ENCODE results near the gene KIF5B. TPM values are rescaled to one million over a fixed set of nuclear protein-coding genes. Genes with fewer than 3 reads are reported as not detected.

Gene KIF5B
- total and polyA plus RNA-seq, 9 of the 15 experiments (the other 6 are each of a cell fraction or from before 2014, with no cell fraction given), result 24.4 to 94.4 (median 68.9) TPM

DNA sequence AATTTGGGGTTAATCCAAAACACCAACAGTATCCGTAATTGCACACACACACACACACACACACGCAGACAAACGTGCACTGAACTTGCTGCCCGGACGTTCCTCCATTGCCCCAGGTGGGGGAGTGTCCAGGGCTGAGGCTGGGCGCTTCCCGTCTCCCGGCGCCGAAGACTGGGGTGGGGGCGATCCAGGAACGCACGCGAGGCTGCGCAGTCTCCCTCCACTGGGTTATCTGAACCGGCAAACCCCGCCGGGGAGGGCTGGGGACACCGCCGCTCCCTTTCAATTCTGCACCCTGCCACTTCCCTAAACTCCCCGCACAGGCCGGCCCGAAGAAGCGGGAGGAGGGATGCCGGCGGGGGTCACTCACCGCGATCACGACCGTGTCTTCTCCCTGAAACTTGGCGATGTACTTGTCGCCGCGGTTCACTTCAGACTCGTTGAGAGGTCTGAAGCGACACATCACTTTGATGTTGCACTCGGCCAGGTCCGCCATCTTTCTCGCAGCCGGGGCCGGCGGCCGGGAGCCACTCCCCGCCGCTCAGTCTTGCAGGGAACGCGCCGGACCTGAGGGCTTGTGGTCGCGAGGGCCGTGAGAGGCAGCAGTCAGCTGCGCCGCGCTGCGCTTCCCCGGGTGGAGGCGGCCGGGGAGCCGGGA lies 618 bp downstream of the KIF5B start (continued):
- TF ChIP-seq E2F1 (CRISPR knock-in tag; IDR thresholded peaks at IDR 0.05), result peak; percentile 65; the same call in 1 of the 2 replicates
- no peak for TF ChIP-seq CBFB (CRISPR knock-in tag; IDR thresholded peaks at IDR 0.05)
- no peak for TF ChIP-seq HMG20A (CRISPR knock-in tag; conservative IDR thresholded peaks at IDR 0.05)
- TF ChIP-seq E4F1 (CRISPR knock-in tag; IDR thresholded peaks at IDR 0.05; ENCODE audit: borderline replicate concordance), result no peak
- TF ChIP-seq ZNF518B (CRISPR knock-in tag; IDR thresholded peaks at IDR 0.05), result no peak
- TF ChIP-seq ATF3 (IDR thresholded peaks at IDR 0.05), result no peak
- TF ChIP-seq ATF3 (CRISPR knock-in tag; conservative IDR thresholded peaks at IDR 0.05), result peak; percentile 75; the same call in 1 of the 2 replicates
- no peak for TF ChIP-seq ARID2 (IDR thresholded peaks at IDR 0.05)
- peak; percentile 34; the same call in 1 of the 2 replicates for TF ChIP-seq CREM (IDR thresholded peaks at IDR 0.05; ENCODE audit: low read depth)
- peak; percentile 84 for TF ChIP-seq RBBP5 (IDR thresholded peaks at IDR 0.05; ENCODE audit: borderline replicate concordance, insufficient read depth, low read length, poor library complexity, severe bottlenecking)
- TF ChIP-seq HDAC2 (IDR thresholded peaks at IDR 0.05), result peak; percentile 73; the same call in 1 of the 2 replicates
- 0 out of 4 replicates have a peak, but pooled peaks of 1 of the 2 experiments have one; percentile 58 for TF ChIP-seq TEAD1 (CRISPR knock-in tag; IDR thresholded peaks at IDR 0.05)
- TF ChIP-seq TAF9B (IDR thresholded peaks at IDR 0.05; ENCODE audit: partially characterized antibody), result peak; percentile 82
- TF ChIP-seq, protein P1, sequence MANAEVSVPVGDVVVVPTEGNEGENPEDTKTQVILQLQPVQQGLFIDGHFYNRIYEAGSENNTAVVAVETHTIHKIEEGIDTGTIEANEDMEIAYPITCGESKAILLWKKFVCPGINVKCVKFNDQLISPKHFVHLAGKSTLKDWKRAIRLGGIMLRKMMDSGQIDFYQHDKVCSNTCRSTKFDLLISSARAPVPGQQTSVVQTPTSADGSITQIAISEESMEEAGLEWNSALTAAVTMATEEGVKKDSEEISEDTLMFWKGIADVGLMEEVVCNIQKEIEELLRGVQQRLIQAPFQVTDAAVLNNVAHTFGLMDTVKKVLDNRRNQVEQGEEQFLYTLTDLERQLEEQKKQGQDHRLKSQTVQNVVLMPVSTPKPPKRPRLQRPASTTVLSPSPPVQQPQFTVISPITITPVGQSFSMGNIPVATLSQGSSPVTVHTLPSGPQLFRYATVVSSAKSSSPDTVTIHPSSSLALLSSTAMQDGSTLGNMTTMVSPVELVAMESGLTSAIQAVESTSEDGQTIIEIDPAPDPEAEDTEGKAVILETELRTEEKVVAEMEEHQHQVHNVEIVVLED (CRISPR knock-in tag; IDR thresholded peaks at IDR 0.05), result 0 out of 2 replicates have a peak, but pooled peaks have one; percentile 6
- peak; percentile 93 for TF ChIP-seq TCF7 (IDR thresholded peaks at IDR 0.05; ENCODE audit: borderline replicate concordance)

Data from K562 (cell line).